ENCODE results near the gene PIPOX.

Gene PIPOX

DNA sequence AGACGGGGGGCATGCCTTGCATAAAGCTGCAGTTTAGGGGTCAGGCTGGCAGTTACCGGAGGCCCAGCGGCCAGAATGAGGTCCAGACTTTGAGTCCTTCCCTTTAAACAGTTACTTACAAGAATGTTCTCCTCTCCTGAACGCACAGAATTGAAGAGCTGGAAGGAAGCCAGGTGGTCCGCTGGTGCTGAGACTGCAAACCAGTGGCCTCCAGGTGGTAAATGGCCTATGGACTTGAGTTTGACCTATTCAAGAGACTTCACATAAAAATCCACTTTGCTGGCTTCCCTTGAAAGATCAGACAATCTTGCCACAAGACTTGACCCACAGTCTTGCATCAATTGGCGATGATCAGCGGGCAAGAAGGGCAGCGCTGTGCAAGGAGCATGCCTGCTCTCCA is 22.4 kb upstream of the PIPOX start:
- DNase-seq: no peak

DNA sequence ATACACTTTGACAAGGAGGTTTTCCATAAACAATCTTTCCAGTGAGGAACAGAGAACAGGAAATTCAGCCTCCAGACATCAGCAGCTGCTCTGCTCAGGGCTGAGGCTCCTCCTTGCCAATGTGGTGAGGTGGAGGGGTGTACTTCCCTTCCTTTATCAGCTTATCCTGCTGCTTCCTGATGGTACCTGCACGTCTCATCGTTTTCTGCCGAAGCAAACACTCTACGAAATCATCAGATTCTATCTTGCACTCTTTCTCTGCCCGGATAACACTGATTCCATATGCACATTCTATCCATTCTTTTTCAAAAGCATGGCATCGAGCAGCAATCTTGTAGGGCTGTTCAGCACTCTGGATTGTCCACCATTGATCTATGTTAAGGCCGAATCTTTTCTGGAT is 21.7 kb upstream of the PIPOX start:
- no peak for DNase-seq

DNA sequence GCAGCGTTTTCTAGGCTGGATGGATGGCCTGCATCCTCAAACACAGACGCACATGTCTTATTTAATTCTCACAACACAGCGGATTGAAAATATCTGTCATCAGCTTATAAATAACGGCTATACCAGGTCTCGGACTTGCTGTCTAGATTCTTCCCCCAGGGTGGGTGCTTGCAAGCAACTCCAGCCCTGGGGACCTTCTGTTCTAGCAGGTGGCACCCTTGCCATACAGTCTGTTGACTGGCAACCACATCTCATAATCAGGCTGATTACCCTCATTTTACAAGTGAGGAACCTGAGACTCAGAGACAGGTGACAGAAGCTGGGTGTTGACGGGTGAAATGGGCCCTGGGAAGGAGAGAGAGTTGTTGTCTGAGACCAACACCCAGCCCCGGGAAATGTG is 20.9 kb upstream of the PIPOX start:
- no peak for DNase-seq

DNA sequence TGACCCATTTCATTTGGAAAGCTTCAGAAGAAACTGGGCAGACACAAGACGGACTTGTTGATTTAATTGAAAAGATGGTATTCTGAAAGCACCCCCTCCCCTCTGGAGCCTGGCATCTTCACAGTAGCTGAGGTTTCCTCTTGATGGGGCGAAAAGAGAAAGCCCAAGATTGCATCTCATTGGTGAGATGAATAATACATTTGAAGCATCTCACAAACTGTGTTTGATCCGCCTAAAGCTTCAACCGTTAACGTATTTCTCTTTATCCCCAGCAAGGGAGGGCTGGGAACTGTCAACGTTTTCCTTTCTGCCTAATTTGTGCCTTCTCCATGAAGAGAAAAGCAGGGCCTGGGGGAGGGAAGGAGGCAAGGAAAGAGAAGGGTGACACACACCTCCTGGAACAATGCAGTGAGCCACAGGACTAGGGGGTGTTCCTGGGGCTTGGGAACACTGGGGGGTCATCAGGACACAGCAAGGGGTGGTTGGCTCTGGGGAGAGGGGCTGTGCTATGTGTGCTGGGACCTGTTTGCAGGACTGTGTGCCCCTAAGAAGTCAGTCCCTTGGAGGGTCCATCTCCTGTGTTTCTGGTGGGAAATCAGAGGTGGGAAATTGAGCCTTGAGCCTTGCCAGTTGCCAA is 18.5 kb upstream of the PIPOX start:
- no peak for DNase-seq

DNA sequence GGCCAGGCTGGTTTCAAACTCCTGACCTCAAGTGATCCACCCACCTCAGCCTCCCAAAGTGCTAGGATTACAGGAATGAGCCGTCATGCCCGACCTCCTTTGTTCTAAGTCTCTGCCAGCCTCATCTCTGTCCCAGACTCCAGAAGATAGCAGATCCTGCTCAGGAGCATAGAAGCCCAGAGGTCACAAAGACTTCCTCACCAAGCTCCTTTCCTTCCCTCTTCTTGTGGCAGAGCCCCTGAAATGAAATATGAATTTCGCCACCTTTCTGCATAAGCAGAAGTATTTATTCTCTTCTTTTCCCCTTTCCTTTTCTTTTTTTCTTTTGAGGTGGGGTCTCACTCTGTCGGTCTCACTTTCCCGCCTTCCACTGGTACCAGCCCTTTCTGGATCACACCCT is 11.5 kb upstream of the PIPOX start:
- DNase-seq: no peak

DNA sequence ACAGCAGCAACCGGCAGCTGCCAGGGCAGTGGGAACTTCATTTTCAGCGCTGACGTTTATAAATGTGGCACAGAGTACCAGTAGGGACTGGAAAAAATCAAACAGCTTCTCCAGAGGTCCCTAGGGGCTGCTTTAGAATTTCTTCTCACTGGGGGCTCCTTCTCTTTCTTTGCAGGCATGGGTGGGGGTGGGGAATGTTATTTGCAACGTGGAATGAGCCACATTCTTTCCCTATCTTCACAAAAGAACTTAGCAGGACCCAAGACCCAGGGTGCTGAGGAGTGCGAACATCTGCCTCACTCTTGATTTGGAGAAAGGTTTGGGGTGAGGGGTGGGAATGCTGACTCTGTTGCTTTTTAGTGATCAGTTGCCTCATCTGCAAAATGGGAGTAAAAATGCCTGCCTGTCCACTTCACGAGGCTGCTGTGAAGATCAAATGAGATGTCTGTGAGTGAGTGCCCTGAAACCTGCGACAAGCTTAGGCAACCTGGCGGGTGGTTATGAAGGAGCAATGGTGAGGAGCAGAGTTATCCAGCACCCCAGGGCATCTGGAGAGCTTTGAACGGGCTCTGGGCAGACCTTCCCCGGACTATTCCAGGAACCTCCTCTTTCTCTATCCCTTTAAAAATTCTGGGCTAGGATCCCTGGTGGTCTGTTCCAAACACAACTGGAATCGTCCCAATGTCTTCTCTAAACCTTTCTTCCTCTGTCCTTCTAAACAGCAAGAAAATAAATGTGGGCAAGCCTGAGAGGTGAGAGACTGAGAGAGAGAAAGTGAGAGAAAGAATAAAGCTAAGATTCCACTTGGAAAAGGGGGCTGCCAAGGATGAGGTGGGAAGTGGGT is 10.7 kb upstream of the PIPOX start:
- no peak for DNase-seq

DNA sequence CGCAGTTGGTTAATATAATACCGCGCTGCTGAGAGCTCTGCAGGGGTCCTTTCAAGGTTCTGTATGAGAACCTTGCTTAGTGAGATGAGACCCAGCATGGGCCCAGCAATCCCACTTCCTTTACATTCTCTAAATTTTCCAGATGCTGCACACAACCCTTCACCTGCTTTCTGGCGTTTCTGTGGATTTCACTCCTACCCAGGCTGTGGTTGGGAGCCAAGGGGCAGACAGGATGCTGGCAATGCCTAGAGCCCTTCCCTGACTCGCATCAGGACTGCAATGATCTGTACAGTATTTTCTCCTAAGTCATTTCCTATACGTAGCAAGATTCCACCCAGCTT is 10.1 kb upstream of the PIPOX start:
- DNase-seq: no peak

DNA sequence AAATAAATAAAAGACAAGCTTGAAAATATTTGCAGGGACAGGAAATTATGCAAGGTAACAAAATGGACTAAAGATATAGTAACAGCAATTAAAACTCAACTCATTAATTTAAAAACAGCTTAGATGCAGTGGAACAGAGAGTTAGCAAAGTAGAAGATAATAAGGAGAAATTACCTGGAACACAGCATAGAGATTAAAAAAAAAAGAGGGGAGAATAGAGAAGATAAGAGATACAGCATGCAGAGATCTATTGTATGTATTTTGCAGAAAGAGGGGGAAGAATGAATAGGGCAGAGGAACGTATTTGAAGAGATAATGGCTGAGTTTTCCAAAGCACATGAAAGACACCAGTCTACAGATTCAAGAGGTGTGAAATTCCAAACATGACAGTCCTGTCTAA is 8.4 kb upstream of the PIPOX start:
- DNase-seq: no peak

DNA sequence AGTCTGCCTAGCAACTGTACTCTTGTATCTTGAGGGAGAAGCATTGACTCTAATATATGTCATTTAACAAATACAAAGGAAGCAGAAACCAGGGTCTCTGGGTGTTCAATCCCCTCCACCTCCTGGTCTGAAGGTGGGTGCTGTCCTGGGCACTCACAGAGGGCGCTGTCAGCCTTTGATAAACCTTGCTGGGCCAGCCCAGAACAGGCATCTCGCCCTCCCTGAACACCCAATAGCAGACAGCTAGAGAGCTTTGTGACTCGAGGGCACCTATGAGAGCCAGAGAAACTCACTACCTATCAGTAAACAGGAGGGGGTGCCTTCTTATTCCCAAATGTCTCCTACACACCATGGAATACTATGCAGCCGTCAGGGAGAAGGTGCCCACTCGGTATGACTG is 6.4 kb upstream of the PIPOX start:
- DNase-seq: no peak

DNA sequence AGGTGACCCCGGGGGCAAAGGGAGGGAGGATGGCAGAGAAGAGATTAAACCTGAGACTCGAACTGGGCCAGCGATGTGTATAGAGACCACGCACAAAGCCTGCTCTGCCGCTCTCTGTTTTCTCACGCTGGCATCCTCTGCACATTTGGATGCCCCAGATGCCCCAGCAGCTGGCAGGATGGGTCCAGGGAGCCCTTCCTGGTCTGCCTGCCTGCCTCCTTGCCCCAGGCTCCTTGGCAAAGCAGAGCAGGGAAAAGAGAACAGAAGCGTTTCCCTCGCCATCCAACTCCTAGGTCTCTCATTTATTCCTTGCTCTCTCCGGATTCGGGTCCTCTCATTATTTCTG is 5.2 kb upstream of the PIPOX start:
- no peak for DNase-seq

DNA sequence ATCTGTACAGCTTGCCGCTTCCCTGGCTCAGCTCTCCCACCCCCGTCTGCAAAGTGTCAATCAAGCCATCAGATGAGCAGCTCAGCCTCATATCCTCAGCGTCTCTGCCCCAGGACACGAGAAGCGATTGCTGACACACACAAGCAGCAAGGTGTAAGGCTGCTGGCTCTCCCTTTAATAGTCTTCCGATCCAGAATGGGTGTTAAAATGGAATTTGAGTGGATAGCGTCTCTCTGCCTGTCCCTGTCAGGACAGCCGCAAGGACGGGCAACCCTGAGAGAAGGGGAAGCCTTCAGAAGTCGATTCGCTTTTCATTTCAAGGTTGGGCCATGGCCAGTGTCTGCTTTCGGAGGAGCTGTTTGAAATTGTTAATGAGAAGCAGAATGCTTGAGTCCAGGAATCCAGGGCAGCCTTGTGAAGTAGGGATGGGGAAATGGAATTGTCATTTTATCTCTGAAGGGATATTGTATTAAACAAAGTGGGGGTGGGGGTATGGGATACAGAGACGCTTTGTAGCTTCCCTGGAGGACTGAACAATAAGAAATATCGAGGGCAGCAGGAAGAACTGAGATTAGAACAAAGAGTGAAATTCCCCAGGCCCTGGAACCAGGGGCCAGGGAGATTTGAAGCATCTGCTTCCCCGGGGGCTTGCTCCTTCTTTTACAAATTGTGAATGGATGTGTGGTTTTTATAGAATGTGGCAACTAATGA is 4.7 kb upstream of the PIPOX start:
- no peak for DNase-seq

DNA sequence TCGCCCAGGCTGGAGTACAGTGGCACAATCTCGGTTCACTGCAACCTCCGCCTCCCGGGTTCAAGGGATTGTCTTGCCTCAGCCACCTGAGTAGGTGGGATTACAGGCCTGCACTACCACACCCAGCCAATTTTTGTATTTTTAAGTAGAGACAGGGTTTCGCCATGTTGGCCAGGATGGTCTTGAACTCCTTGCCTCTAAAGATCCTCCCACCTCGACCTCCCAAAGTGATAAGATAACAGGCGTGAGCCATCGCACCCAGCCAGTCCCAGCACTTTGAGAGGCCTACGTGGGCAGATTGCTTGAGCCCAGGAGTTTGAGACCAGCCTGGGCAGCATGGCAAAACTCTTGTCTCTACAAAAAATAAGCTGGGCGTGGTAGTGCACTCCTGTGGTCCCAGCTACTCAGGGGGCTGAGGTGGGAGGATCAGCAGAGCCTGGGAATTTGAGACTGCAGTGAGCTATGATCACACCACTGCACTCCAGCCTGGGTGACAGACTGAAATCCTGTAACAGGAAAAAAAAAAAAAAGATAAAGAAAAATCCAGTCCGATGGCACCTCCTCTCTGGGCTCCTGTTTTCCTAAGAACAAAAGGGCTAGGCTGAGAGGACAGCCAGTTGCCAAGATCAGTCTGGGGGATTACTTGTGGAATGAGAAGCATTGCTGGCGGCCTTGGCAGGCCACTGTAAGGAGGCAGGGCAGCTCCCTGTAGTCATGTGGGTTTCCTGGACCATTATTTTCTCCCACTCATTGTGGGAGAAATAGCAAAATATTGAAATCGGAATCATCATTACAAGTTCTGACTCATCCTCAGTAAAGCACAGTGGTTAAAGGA is 3.0 kb upstream of the PIPOX start:
- DNase-seq: no peak

DNA sequence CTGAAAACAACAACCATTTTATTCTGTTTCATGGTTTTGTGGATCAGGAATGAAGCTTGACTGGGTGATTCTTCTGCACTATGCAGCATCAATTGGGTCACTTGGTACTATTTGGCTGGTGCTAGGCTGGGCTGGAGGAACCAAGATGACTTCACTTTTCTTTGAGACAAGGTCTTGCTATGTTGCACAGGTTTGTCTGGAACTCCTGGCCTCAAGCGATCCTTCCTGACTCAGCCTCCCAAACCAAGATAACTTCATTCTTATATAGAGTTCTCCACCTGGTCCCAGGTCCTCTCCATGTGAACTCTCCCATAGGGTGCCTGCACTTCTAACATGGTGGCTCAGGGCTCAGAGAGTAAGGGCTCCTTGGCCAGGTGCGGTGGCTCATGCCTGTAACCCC is 1.9 kb upstream of the PIPOX start:
- no peak for DNase-seq

DNA sequence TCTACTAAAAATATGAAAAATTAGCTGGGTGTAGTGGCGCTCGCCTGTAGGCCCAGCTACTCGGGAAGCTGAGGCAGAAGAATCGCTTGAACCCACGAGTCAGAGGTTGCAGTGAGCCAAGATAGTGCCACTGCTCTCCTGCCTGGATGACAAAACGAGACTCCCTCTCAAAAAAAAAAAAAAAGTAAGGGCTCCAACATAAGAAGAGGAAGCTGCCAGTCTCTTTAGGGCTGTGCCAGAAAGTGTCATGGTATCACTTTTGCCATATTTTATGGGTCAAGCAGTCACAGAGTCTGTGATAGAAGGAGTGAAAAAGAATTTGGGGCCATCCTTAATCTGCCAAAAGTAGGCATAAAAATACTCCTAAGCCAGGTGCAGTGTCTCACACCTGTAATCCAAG is 1.4 kb upstream of the PIPOX start:
- no peak for DNase-seq

DNA sequence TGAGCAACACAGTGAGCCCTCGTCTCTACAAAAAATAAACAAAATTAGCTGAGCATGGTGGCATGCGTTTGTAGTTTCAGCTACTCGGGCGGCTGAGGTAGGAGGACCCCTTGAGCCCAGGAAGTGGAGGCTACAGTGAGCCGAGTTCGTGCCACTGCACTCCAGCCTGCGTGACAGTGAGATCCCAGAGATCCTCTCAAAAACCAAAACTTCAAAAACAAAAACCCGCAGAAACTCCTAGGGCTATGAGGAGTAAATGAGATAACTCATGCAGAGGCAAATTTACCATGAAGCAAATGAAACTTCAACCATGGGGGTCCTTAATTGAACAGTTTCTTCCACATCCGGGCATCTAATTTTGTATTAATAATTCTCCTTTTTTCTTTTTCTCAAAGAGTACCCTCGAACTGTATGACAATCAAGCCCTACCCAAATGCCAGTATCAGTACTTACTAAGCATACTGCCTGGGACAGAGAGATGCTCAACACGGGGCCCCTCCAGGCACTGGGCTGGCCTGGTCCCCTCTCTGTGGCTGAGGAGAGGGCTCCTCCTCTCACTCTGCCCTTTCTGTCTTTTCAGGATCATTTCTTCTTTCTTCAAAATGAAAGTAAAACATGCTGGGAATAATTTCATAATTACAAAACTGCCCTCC is 789 bp upstream of the PIPOX start:
- no peak for DNase-seq

DNA sequence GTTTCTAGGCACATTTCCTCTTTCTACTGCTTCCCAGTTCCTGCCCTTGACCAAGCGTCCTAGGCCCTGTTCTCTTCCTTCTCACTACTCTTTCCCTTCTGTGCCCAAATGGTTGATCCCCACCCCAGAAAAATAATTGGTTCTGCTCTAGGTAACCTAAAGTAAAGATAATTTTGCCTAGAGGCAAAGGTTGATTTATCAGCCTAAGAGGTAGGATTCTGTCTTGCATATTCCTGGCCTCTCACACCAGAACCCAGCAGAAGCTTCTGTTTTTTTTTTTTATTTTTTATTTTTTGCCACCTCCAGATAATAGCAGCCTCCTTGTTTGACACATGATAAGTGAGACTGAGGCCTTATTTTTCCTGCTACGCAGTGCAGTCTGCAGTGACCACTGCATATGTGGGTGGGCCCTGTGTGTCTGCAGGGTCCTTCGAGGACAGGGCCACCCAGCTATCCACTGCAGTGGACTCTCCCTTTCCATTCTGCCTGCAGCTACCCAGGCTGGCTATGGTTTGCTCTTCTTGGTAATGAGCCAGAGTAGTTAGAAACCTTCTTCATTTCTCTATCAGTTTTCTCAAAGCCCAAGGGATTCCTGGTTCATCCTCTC is 701 bp downstream of the PIPOX start:
- DNase-seq: no peak

DNA sequence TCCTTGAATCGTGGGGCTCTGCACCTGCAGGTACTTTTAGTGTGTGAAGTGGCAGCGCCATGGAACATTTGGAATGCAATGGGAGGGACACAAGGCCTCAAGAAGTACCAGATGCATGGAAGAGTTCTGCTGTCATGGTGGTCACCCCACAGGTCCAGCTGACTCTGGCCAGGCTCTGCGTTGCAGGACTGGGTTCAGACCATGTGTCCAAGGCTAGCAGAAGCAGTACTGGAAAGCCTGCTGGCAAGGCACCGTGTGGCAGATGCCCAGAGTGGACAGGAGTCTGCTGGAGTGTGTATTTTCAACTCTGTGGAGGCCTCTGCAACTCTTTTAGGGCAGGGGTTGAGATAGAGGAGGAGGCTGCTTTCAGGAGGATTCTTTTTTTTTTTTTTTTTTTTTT is 2.1 kb downstream of the PIPOX start:
- no peak for DNase-seq

DNA sequence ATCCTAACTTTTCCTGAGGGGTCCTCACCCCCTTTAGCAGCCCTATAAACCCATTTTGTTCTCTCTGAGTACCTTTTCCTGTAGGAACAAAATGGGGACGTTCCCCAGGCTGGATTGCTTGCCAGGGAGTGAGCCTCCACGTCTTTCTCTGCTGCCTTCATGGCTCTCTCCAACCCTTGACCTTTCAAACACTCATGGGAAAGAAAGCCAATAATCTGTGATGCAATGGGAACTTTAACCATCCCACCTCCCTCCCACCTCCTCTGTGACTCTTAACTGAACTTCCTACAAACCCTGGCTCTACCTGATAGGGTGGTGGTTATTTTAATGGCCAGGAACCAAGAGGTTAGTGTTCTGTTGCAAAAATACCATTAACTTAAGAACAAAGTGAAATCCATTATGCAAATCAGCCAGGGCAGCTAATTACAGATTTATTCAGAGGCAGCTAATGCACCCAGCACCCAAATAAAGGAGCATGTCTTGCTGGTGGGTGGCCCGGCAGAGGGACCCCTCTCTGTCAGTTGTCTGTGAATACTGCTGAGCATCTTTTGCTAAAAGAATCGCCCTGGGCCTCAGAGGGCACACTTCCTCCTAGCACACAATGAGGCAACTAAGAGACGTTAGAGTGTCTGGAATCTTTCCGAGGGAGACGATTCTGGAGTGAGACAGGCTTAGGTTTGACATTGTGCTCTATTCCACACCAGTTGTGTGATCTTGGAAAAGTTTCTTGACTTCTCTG is 3.0 kb downstream of the PIPOX start:
- no peak for DNase-seq

DNA sequence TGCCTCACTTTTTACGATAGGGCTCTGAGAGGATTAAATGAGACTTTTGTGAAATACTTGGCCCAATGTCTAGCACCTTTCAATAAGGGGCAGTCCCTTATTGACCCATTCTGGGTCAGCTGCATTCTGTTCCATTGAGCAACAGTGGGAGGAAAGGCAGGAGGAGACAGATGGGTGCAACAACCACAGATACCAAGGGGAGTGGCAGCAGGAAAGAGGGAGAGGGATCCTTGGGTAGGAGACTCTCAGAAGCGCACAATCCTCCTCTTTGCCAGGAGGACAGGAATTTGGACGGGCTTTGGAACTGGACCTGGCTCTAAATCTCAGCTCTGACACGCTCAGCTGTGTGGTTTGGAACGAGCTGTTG is 3.5 kb downstream of the PIPOX start:
- no peak for DNase-seq

DNA sequence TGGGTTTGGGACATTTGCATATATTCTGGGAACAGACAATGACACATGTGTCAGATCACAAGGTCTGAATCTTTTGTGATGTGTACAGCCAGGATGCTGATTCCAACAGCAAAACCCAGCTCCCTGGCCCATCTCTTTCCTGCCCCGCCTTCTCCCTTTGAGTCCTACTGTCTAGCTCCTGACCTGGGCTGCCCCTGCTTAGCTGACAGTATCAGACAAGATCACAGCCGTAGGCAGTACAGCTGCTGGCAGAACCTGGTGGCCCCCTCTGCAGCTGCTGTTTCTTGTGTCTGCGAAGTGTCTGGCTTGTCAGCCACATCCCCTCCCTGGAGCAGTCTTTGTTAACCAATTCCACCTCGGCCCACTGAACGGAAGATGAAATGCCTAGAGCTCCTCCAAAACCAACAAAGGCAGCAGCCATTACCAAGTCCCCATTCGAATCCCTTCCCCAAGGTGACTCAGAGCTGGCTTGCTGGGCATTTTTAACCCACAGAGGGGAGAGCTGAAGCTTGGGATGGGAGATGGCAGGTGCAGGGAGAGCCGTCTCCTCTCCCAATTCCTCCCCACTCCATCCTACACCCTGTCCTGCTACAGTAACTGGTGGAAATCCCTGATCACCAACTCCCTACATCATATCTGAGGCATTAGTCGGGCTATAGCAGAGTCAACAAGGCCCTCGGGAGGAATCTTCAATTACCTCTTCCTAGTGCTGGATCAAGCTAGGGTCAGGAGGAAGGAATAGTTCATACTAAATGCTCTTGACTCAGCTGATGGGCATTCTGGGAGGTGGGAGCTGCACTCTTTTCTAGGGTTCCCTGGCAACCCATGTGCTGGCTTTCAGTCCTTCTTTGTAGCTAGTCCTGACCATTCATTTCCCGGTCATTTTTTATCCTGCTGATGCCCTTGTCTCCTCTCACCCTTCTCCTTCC is 5.8 kb downstream of the PIPOX start:
- DNase-seq: no peak

Measured in activated CD4-positive, CD25-positive, alpha-beta regulatory T cell (primary cell).